GM18517 (cell line): ENCODE results near the gene WDR47.
"Not testable (repeated sequence)": the region's sequence is repeated elsewhere in the genome, so short reads cannot be mapped to it uniquely, and the experiment has no call there.

Source experiments
- ATAC-seq: cut with Tn5 transposase; IDR thresholded peaks from one replicate; pipeline ENCODE4 v1.9.1; 2021; ENCODE audit warnings: mild to moderate bottlenecking, moderate library complexity; ENCODE audit not compliant: unreplicated experiment

The WDR47 gene

GRCh38 chr1:109056064-109056463 is 14.2 kb upstream of the WDR47 start:
- ATAC-seq, result no peak

GRCh38 chr1:109052145-109052544 is 10.2 kb upstream of the WDR47 start:
- not testable (repeated sequence) for ATAC-seq

GRCh38 chr1:109050228-109050995 is 8.5 kb upstream of the WDR47 start:
- no peak for ATAC-seq

GRCh38 chr1:109048335-109048734 is 6.4 kb upstream of the WDR47 start:
- no peak for ATAC-seq

- ATAC-seq, result no peak
Measured at GRCh38 chr1:109047339-109047738, 5.4 kb upstream of the WDR47 start.

GRCh38 chr1:109046671-109047070 is 4.8 kb upstream of the WDR47 start:
- ATAC-seq, result no peak

GRCh38 chr1:109045595-109045994 is 3.7 kb upstream of the WDR47 start:
- ATAC-seq, result no peak

GRCh38 chr1:109040989-109041620 is 797 bp downstream of the WDR47 start:
- peak; percentile 28 for ATAC-seq

- ATAC-seq, result no peak
Measured at GRCh38 chr1:109040627-109040988, 1.3 kb downstream of the WDR47 start.

- ATAC-seq, result no peak
Measured at GRCh38 chr1:109034382-109034781, 7.5 kb downstream of the WDR47 start.

- not testable (repeated sequence) for ATAC-seq
Measured at GRCh38 chr1:109029493-109029892, 12.4 kb downstream of the WDR47 start.

- no peak for ATAC-seq
Measured at GRCh38 chr1:109027841-109028240, 14.1 kb downstream of the WDR47 start.

- ATAC-seq, result no peak
Measured at GRCh38 chr1:109025694-109026093, 16.2 kb downstream of the WDR47 start.

GRCh38 chr1:109024646-109025045 is 17.3 kb downstream of the WDR47 start:
- ATAC-seq, result no peak

GRCh38 chr1:109020693-109021257 is 21.1 kb downstream of the WDR47 start:
- ATAC-seq, result no peak

- not testable (repeated sequence) for ATAC-seq
Measured at GRCh38 chr1:109017719-109018118, 24.2 kb downstream of the WDR47 start.

GRCh38 chr1:109017134-109017533 is 24.8 kb downstream of the WDR47 start:
- no peak for ATAC-seq

- no peak for ATAC-seq
Measured at GRCh38 chr1:109011335-109011734, 30.6 kb downstream of the WDR47 start.

- ATAC-seq, result not testable (repeated sequence)
Measured at GRCh38 chr1:108996622-108997021, 45.3 kb downstream of the WDR47 start.

- no peak for ATAC-seq
Measured at GRCh38 chr1:108983114-108983513, 58.8 kb downstream of the WDR47 start.

- ATAC-seq, result no peak
Measured at GRCh38 chr1:108976658-108977057, 65.2 kb downstream of the WDR47 start.

GRCh38 chr1:108972951-108973350 is 69.0 kb downstream of the WDR47 start:
- ATAC-seq, result no peak
